HCT116 (cell line): ENCODE results near the gene CYP24A1. TPM values are rescaled to one million over a fixed set of nuclear protein-coding genes. Genes with fewer than 3 reads are reported as not detected.

Experiments
- ATAC-seq: fragments of 200-7000 bp; cut with Tn5 transposase; 2 replicates; pipeline ENCODE4 v1.9.1; 2020; ENCODE audit warnings: mild to moderate bottlenecking, moderate library complexity
- BruUV-seq: library from RNA; stranded (reverse); fragments of 400-500 nt; replicated peaks from 2 replicates; lab custom pipeline; 2021; lab: Mats Ljungman, UMichigan
- CTCF ChIA-PET: fragments of 300-600 bp; sonication (Branson Sonifier 250); formaldehyde crosslinking; loops from one replicate; lab custom pipeline; 2021; ENCODE audit warnings: antibody characterized with exemption; lab: Charles Lee
- POLR2A ChIA-PET: fragments of 300-600, 350-600 bp; sonication (Branson Sonifier 250); formaldehyde crosslinking; loops from one replicate; lab custom pipeline; 2021; ENCODE audit warnings: antibody characterized with exemption; lab: Charles Lee
- RAD21 ChIA-PET, 2 experiments: fragments of 300-600 bp; sonication (Branson Sonifier 250); formaldehyde crosslinking; loops; one replicate each; lab custom pipeline; 2023; ENCODE audit warnings: low total read pairs in 2 of 2; ENCODE audit not compliant: uncharacterized antibody in 2 of 2, unreplicated experiment in 2 of 2, low non-redundant PET in 1 of 2; lab: Charles Lee
- DNase-seq: peaks from one replicate; pipeline ENCODE4 v3.0.0-alpha.2; 2010; ENCODE audit warnings: low read depth, low spot score
- H2AFZ ChIP-seq: fragments of 200-600 bp; shearing (Covaris generic), sonication (generic); 2 replicates; pipeline ENCODE4 v1.6.1; 2017; ENCODE audit warnings: low read depth, mixed run types, mixed read lengths, antibody characterized with exemption, low read length; ENCODE audit not compliant: poor library complexity, severe bottlenecking
- H3K27ac ChIP-seq: 2 replicates; pipeline ENCODE4 v1.5.1; 2012; ENCODE audit warnings: low read depth, low read length
- H3K27me3 ChIP-seq: fragments of 200-600 bp; sonication (generic); 2 replicates; pipeline ENCODE4 v1.6.1; 2016; ENCODE audit warnings: mixed run types, low read length, mixed read lengths; ENCODE audit not compliant: insufficient read depth
- H3K36me3 ChIP-seq, 2 experiments: fragments of 200-500 bp in 1 of 2; fragments of 200-600 bp in 1 of 2; sonication (Bioruptor generic) in 1 of 2; sonication (generic) in 1 of 2; 2 replicates each; pipeline versions ENCODE4 v1.5.1 to v1.6.1; 2014 to 2016; ENCODE audit warnings: low read length in 2 of 2, inconsistent platforms in 1 of 2, mixed read lengths in 1 of 2, mixed run types in 1 of 2; ENCODE audit not compliant: insufficient read depth in 2 of 2, control insufficient read depth in 1 of 2
- H3K4me1 ChIP-seq, 2 experiments: fragments of 200-600 bp in 1 of 2; sonication (generic) in 1 of 2; 2 replicates each; pipeline versions ENCODE4 v1.5.1 to v1.6.1; 2012 to 2017; ENCODE audit warnings: low read length in 2 of 2, inconsistent platforms in 1 of 2, mild to moderate bottlenecking in 1 of 2, mixed read lengths in 1 of 2, mixed run types in 1 of 2, moderate library complexity in 1 of 2; ENCODE audit not compliant: insufficient read depth in 2 of 2, control insufficient read depth in 1 of 2
- H3K4me2 ChIP-seq: fragments of 200-600 bp; sonication (generic); 2 replicates; pipeline ENCODE4 v1.6.1; 2017; ENCODE audit warnings: mixed run types, low read length, mixed read lengths
- H3K4me3 ChIP-seq, 2 experiments: fragments of 200-600 bp in 1 of 2; sonication (generic) in 1 of 2; replicated peaks in 1 of 2; 2 replicates each; pipeline ENCODE4 v1.5.1; 2011 to 2016; ENCODE audit warnings: low read length in 2 of 2, control low read depth in 1 of 2, low read depth in 1 of 2, mild to moderate bottlenecking in 1 of 2, mixed read lengths in 1 of 2, mixed run types in 1 of 2
- H3K79me2 ChIP-seq: fragments of 200-600 bp; sonication (generic); 2 replicates; pipeline ENCODE4 v1.6.1; 2017; ENCODE audit warnings: mild to moderate bottlenecking, mixed run types, low read length, moderate library complexity, mixed read lengths; ENCODE audit not compliant: insufficient read depth
- H3K9ac ChIP-seq: fragments of 200-600 bp; sonication (generic); 2 replicates; pipeline ENCODE4 v1.6.1; 2016; ENCODE audit warnings: low read length, mixed read lengths
- H3K9me2 ChIP-seq: fragments of 200-600 bp; sonication (generic), shearing (Covaris generic); 2 replicates; pipeline ENCODE4 v1.6.1; 2017; ENCODE audit warnings: mixed run types, mild to moderate bottlenecking, moderate library complexity; ENCODE audit not compliant: insufficient read depth
- H3K9me3 ChIP-seq, 2 experiments: fragments of 200-500 bp in 1 of 2; fragments of 200-600 bp in 1 of 2; sonication (Bioruptor generic) in 1 of 2; sonication (generic) in 1 of 2; 2 replicates each; pipeline ENCODE4 v1.6.1; 2014 to 2017; ENCODE audit warnings: low read length in 2 of 2, mixed read lengths in 2 of 2, inconsistent platforms in 1 of 2, low read depth in 1 of 2, mild to moderate bottlenecking in 1 of 2, mixed run types in 1 of 2, moderate library complexity in 1 of 2; ENCODE audit not compliant: control insufficient read depth in 1 of 2, insufficient read depth in 1 of 2
- H4K20me1 ChIP-seq: fragments of 200-600 bp; sonication (generic), shearing (Covaris generic); 2 replicates; pipeline ENCODE4 v1.6.1; 2017; ENCODE audit warnings: mixed run types, mild to moderate bottlenecking, moderate library complexity; ENCODE audit not compliant: insufficient read depth
- CBX3 ChIP-seq: IDR thresholded peaks from 2 replicates; pipeline ENCODE4 v1.6.1; 2012; ENCODE audit warnings: low read depth
- CEBPB ChIP-seq: IDR thresholded peaks from 2 replicates; pipeline ENCODE4 v1.6.1; 2012; ENCODE audit warnings: low read depth
- CTCF ChIP-seq, 3 experiments: fragments of 200-600 bp in 1 of 3; sonication (generic) in 1 of 3; IDR thresholded peaks in 2 of 3; conservative IDR thresholded peaks in 1 of 3; 2 replicates each; pipeline ENCODE4 v1.5.1; 2012 to 2017; ENCODE audit warnings: low read depth in 2 of 3, low read length in 2 of 3, antibody characterized with exemption in 1 of 3, borderline replicate concordance in 1 of 3, control low read depth in 1 of 3, mild to moderate bottlenecking in 1 of 3, mixed read lengths in 1 of 3, mixed run types in 1 of 3, moderate library complexity in 1 of 3; ENCODE audit not compliant: insufficient read depth in 1 of 3
- EGR1 ChIP-seq: IDR thresholded peaks from 2 replicates; pipeline ENCODE4 v1.6.1; 2012; ENCODE audit warnings: low read depth
- FOSL1 ChIP-seq: IDR thresholded peaks from 2 replicates; pipeline ENCODE4 v1.6.1; 2012; ENCODE audit warnings: low read depth
- MAX ChIP-seq: IDR thresholded peaks from 2 replicates; pipeline ENCODE4 v1.6.1; 2012
- POLR2A ChIP-seq: IDR thresholded peaks from 2 replicates; pipeline ENCODE4 v1.7.0; 2011; ENCODE audit warnings: borderline replicate concordance; ENCODE audit not compliant: insufficient read depth, insufficient read length; ENCODE audit errors: extremely low read depth
- POLR2AphosphoS5 ChIP-seq: IDR thresholded peaks from 2 replicates; pipeline ENCODE4 v1.6.1; 2011; ENCODE audit warnings: mild to moderate bottlenecking, low read depth, low read length, moderate library complexity
- RAD21 ChIP-seq: IDR thresholded peaks from 2 replicates; pipeline ENCODE4 v1.6.1; 2012; ENCODE audit warnings: low read depth, mild to moderate bottlenecking
- SRF ChIP-seq: IDR thresholded peaks from 2 replicates; pipeline ENCODE4 v1.6.1; 2012; ENCODE audit warnings: low read depth
- YY1 ChIP-seq: IDR thresholded peaks from 2 replicates; pipeline ENCODE4 v1.6.1; 2011; ENCODE audit warnings: low read length, low read depth, moderate library complexity, mild to moderate bottlenecking; ENCODE audit not compliant: insufficient replicate concordance; ENCODE audit errors: extremely low read depth
- intact Hi-C: fragments of 100-400 bp; cut with micrococcal nuclease; formaldehyde crosslinking; loops from 2 replicates; pipeline ENCODE4 v1.10.0; 2022
- total RNA-seq: library from RNA; stranded (reverse); gene quantifications from one replicate; pipeline ENCODE4 v1.2.1, GENCODE V29; 2021; ENCODE audit not compliant: unreplicated experiment

CYP24A1 gene
- total RNA-seq, 1 experiment from 2014 or later = 267 TPM

- intact Hi-C loops = no loop called here
- no peaks in the 10 kb centered on the region for H3K9me3 ChIP-seq
- BruUV-seq = no TSS peak
- no peaks in the 10 kb centered on the region for H3K36me3 ChIP-seq
- DNase-seq (no peak), ATAC-seq (no peak)
- H3K27me3 ChIP-seq = no peaks in the 10 kb centered on the region
- ChIA-PET POLR2A (interaction anchor here (1.3 to 1.6 kb wide), 2 partner anchors 9 to 10 kb away, joined by 3 to 4 read pairs; no protein-coding TSS in a partner anchor), RAD21 (no interaction called here), CTCF (interaction anchor here (1.2 to 1.7 kb wide), 2 partner anchors 21 to 75 kb away, joined by 3 to 5 read pairs; no protein-coding TSS in a partner anchor)
- peak overlapping the region; percentile 20 for H3K9ac ChIP-seq
- H3K4me3 ChIP-seq = no peak overlapping the region
- H4K20me1 ChIP-seq = no peaks in the 10 kb centered on the region
- peak overlapping the region; percentile 94 for H3K27ac ChIP-seq
- H2AFZ ChIP-seq = no peak overlapping the region
- peak overlapping the region; percentile 19; the same call in 1 of the 2 replicates for H3K4me2 ChIP-seq
- peaks cover 71 to 91% of the 10 kb centered on the region in 2 experiments for H3K4me1 ChIP-seq
- H3K79me2 ChIP-seq = peaks cover 23% of the 10 kb centered on the region
- H3K9me2 ChIP-seq = no peaks in the 10 kb centered on the region
- TF ChIP-seq CEBPB = no peak
- no peak for TF ChIP-seq YY1
- TF ChIP-seq POLR2AphosphoS5 = no peak
- no peak for TF ChIP-seq CTCF (IDR thresholded peaks at IDR 0.05 in 2 of 3, conservative IDR thresholded peaks at IDR 0.05 in 1 of 3; ENCODE audit: borderline replicate concordance in 1 of 3, insufficient read depth in 1 of 3, low read depth in 2 of 3, low read length in 2 of 3)
- TF ChIP-seq POLR2A = no peak
- no peak for TF ChIP-seq CBX3
- TF ChIP-seq FOSL1 = no peak
- TF ChIP-seq RAD21 = no peak
- no peak for TF ChIP-seq MAX
- no peak for TF ChIP-seq SRF
- no peak for TF ChIP-seq EGR1
- TF ChIP-seq, all 23 proteins: peak for 0
Observed at GRCh38 chr20:54178256-54178655, 4.5 kb upstream of the CYP24A1 start.
